ENCODE results near the gene WNT7B.

Gene WNT7B

GRCh38 chr22:45908961-45909360 lies 68.0 kb downstream of the WNT7B start:
- TF ChIP-seq CTCF (IDR thresholded peaks at IDR 0.05; ENCODE audit: insufficient read depth, low read depth, low read length, missing control alignments), result no peak
- no peak for DNase-seq (ENCODE audit: low read depth)

GRCh38 chr22:45907996-45908395 lies 69.0 kb downstream of the WNT7B start:
- no peak for DNase-seq (ENCODE audit: low read depth)
- TF ChIP-seq CTCF (IDR thresholded peaks at IDR 0.05; ENCODE audit: insufficient read depth, low read depth, low read length, missing control alignments), result no peak
- no peak overlapping the region for H3K4me3 ChIP-seq (ENCODE audit: low read length)

More at GRCh38 chr22:45908961-45909360, 68.0 kb downstream of the WNT7B start:
- H3K4me3 ChIP-seq (ENCODE audit: low read length), result no peak overlapping the region

GRCh38 chr22:45907378-45907777 lies 69.6 kb downstream of the WNT7B start:
- TF ChIP-seq CTCF (IDR thresholded peaks at IDR 0.05; ENCODE audit: insufficient read depth, low read depth, low read length, missing control alignments), result no peak
- no peak for DNase-seq (ENCODE audit: low read depth)
- H3K4me3 ChIP-seq (ENCODE audit: low read length), result no peak overlapping the region

- H3K4me3 ChIP-seq (ENCODE audit: low read length), result no peak overlapping the region
- DNase-seq (ENCODE audit: low read depth), result no peak
- TF ChIP-seq CTCF (IDR thresholded peaks at IDR 0.05; ENCODE audit: insufficient read depth, low read depth, low read length, missing control alignments), result no peak
These were observed 70.0 kb downstream of the WNT7B start for GRCh38 chr22:45906946-45907345.

- DNase-seq (ENCODE audit: low read depth), result no peak
- no peak for TF ChIP-seq CTCF (IDR thresholded peaks at IDR 0.05; ENCODE audit: insufficient read depth, low read depth, low read length, missing control alignments)
- no peak overlapping the region for H3K4me3 ChIP-seq (ENCODE audit: low read length)
These were observed 70.8 kb downstream of the WNT7B start for GRCh38 chr22:45905924-45906865.

- no peak for TF ChIP-seq CTCF (IDR thresholded peaks at IDR 0.05; ENCODE audit: insufficient read depth, low read depth, low read length, missing control alignments)
- DNase-seq (ENCODE audit: low read depth), result no peak
- no peak overlapping the region for H3K4me3 ChIP-seq (ENCODE audit: low read length)
These were observed 71.5 kb downstream of the WNT7B start for GRCh38 chr22:45905326-45905923.

Data from epithelial cell of esophagus (primary cell).